ENCODE data around the gene CPSF7.
A peak's percentile ranks its signal among the peaks of the same experiment; 100 is the strongest.

CPSF7 gene

DNA sequence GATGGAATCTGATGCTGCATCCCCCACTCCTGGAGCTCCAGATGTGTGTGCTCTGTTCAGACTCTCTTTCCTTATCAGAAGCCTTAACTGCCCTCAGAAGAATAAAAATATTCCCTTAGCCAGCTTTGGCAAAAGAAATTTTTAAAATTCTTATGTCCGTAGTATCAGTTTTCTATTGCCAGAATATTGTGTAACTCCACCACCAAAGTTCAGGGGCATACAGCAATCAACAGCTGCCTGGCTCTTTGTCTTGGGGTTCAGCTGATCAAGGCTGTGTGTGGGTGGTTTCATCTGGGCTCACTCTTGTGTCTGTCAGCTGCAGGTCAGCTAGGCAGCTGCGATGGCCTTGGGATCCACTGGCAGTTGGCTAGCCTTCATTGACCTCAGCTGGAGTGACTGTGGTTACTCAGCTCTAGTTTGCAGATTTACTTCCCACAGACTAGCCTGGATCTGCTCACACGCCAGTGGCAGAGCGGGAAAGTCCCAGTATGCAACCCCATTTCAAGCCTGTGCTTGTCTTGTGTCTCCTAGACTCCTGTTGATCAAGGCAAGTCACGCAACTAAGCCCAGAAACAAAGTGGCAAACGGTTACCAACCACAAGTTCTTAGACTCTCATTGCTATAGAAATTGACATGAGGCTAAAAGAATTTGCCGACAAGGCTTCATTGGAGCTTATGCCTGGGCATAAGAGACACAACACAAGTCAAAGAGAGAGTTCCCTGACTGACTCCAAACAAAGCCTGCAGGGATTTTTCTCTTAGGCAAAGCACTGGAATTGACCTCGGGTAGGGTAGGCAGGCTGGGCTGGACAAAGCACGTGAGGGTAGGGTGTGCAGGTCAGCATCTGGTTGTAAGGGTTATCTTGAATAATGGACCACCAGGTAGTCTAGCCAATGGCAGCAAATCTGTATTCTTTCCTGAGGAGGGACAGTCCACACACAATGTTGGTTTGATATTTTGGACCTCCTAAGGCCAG lies 60.1 kb downstream of the CPSF7 start:
- Histone ChIP-seq H3K18ac (ENCODE audit: low read depth in 1 of 2, low read length in 2 of 2) (no peak overlapping the region), H4K91ac (ENCODE audit: low read length) (no peak overlapping the region), H3K4me1 (ENCODE audit: control insufficient read depth, insufficient read depth, low read depth, low read length) (peaks cover 4% of the 10 kb centered on the region), H3K14ac (ENCODE audit: low read length in 2 of 2) (no peak overlapping the region), H3K79me1 (replicated peaks; ENCODE audit: low read length, poor library complexity, severe bottlenecking) (peaks cover 15% of the 10 kb centered on the region), H3K4ac (ENCODE audit: low read depth in 1 of 2, low read length in 2 of 2) (no peak overlapping the region), H3K9ac (ENCODE audit: low read length) (peak overlapping the region; percentile 57), H3K36me3 (ENCODE audit: control insufficient read depth in 1 of 2, insufficient read depth in 2 of 2, low read depth in 1 of 2, low read length in 2 of 2) (peaks cover 42 to 66% of the 10 kb centered on the region in 2 experiments), H2BK12ac (ENCODE audit: low read length in 2 of 2) (no peak overlapping the region), H4K8ac (ENCODE audit: low read length) (no peak overlapping the region), H2BK5ac (ENCODE audit: low read depth, low read length, poor library complexity, severe bottlenecking) (no peak overlapping the region), H2BK120ac (ENCODE audit: low read depth, low read length) (no peak overlapping the region), H2BK15ac (ENCODE audit: low read depth, poor library complexity, severe bottlenecking) (no peak overlapping the region), H2AFZ (ENCODE audit: low read depth, low read length) (no peak overlapping the region), H3K4me2 (ENCODE audit: low read length, poor library complexity, severe bottlenecking) (no peak overlapping the region), H3K4me3 (ENCODE audit: insufficient read depth in 1 of 2, low read depth in 1 of 2, low read length in 2 of 2) (peak overlapping the region in 1 of 2 experiments; percentile 24), H3K27ac (ENCODE audit: low read length, poor library complexity, severe bottlenecking) (peak overlapping the region; percentile 4), H3K23ac (ENCODE audit: low read length in 2 of 2) (no peak overlapping the region), H2AK5ac (ENCODE audit: low read length, severe bottlenecking) (no peak overlapping the region), H3K9me3 (ENCODE audit: control insufficient read depth, low read length) (no peaks in the 10 kb centered on the region), H3K27me3 (ENCODE audit: control insufficient read depth in 1 of 2, insufficient read depth in 1 of 2, low read length in 2 of 2) (no peaks in the 10 kb centered on the region)
- peak; percentile 63 for DNase-seq
- 98% methylated on average over 9 of the region's 9 CpGs for WGBS

DNA sequence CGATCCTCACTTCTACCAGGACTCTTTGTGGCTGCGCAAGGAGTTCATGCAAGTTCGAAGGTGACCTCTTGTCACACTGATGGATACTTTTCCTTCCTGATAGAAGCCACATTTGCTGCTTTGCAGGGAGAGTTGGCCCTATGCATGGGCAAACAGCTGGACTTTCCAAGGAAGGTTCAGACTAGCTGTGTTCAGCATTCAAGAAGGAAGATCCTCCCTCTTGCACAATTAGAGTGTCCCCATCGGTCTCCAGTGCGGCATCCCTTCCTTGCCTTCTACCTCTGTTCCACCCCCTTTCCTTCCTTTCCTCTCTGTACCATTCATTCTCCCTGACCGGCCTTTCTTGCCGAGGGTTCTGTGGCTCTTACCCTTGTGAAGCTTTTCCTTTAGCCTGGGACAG lies 61.1 kb downstream of the CPSF7 start:
- Histone ChIP-seq H3K4me1 (ENCODE audit: control insufficient read depth, insufficient read depth, low read depth, low read length) (peaks cover 4% of the 10 kb centered on the region), H3K4me3 (ENCODE audit: insufficient read depth in 1 of 2, low read depth in 1 of 2, low read length in 2 of 2) (peak overlapping the region in 1 of 2 experiments; percentile 24), H4K91ac (ENCODE audit: low read length) (no peak overlapping the region), H3K9me3 (ENCODE audit: control insufficient read depth, low read length) (no peaks in the 10 kb centered on the region), H2BK12ac (ENCODE audit: low read length in 2 of 2) (no peak overlapping the region), H3K36me3 (ENCODE audit: control insufficient read depth in 1 of 2, insufficient read depth in 2 of 2, low read depth in 1 of 2, low read length in 2 of 2) (peaks cover 46 to 70% of the 10 kb centered on the region in 2 experiments), H2BK120ac (ENCODE audit: low read depth, low read length) (no peak overlapping the region), H3K9ac (ENCODE audit: low read length) (peak overlapping the region; percentile 47), H3K18ac (ENCODE audit: low read depth in 1 of 2, low read length in 2 of 2) (no peak overlapping the region), H3K14ac (ENCODE audit: low read length in 2 of 2) (no peak overlapping the region), H2BK5ac (ENCODE audit: low read depth, low read length, poor library complexity, severe bottlenecking) (no peak overlapping the region), H3K4me2 (ENCODE audit: low read length, poor library complexity, severe bottlenecking) (no peak overlapping the region), H4K8ac (ENCODE audit: low read length) (no peak overlapping the region), H2AFZ (ENCODE audit: low read depth, low read length) (no peak overlapping the region), H3K27ac (ENCODE audit: low read length, poor library complexity, severe bottlenecking) (no peak overlapping the region), H2AK5ac (ENCODE audit: low read length, severe bottlenecking) (no peak overlapping the region), H3K27me3 (ENCODE audit: control insufficient read depth in 1 of 2, insufficient read depth in 1 of 2, low read length in 2 of 2) (no peaks in the 10 kb centered on the region), H3K23ac (ENCODE audit: low read length in 2 of 2) (no peak overlapping the region), H2BK15ac (ENCODE audit: low read depth, poor library complexity, severe bottlenecking) (no peak overlapping the region), H3K4ac (ENCODE audit: low read depth in 1 of 2, low read length in 2 of 2) (no peak overlapping the region), H3K79me1 (replicated peaks; ENCODE audit: low read length, poor library complexity, severe bottlenecking) (peaks cover 22% of the 10 kb centered on the region)
- WGBS = 96% methylated on average over 7 of the region's 7 CpGs
- DNase-seq = no peak

DNA sequence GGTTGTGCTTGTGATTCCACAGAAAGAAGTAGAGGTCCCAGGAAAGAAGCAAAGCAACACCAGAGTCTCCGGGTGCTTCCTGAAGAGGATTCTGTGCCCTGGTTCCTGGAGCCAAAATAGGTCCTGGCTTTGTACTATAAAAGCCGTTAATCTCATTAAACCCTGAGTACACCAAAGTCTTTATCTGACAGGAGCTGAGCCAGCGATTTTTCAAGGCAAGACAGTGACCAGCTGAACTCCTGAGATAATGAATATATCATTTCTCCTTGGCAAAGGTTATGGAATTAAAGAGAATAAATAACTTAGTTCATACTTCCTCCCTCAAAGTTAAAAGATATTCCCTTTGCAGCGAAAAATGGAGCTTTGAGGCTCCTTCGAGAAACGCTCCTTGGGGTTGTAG lies 62.4 kb downstream of the CPSF7 start:
- no peak overlapping the region for H4K8ac ChIP-seq (ENCODE audit: low read length)
- no peak overlapping the region for H2AK5ac ChIP-seq (ENCODE audit: low read length, severe bottlenecking)
- no peaks in the 10 kb centered on the region for H3K9me3 ChIP-seq (ENCODE audit: control insufficient read depth, low read length)
- no peak overlapping the region for H2BK5ac ChIP-seq (ENCODE audit: low read depth, low read length, poor library complexity, severe bottlenecking)
- WGBS = 98% methylated on average over 2 of the region's 6 CpGs
- H3K4me1 ChIP-seq (ENCODE audit: control insufficient read depth, insufficient read depth, low read depth, low read length) = peaks cover 4% of the 10 kb centered on the region
- no peak overlapping the region for H2BK120ac ChIP-seq (ENCODE audit: low read depth, low read length)
- no peak overlapping the region for H3K9ac ChIP-seq (ENCODE audit: low read length)
- H3K4me3 ChIP-seq (ENCODE audit: insufficient read depth in 1 of 2, low read depth in 1 of 2, low read length in 2 of 2) = no peak overlapping the region
- no peaks in the 10 kb centered on the region for H3K27me3 ChIP-seq (ENCODE audit: control insufficient read depth in 1 of 2, insufficient read depth in 1 of 2, low read length in 2 of 2)
- H3K79me1 ChIP-seq (replicated peaks; ENCODE audit: low read length, poor library complexity, severe bottlenecking) = peaks cover 20% of the 10 kb centered on the region
- H3K14ac ChIP-seq (ENCODE audit: low read length in 2 of 2) = no peak overlapping the region
- H2BK12ac ChIP-seq (ENCODE audit: low read length in 2 of 2) = no peak overlapping the region
- no peak for DNase-seq
- no peak overlapping the region for H2AFZ ChIP-seq (ENCODE audit: low read depth, low read length)
- H3K18ac ChIP-seq (ENCODE audit: low read depth in 1 of 2, low read length in 2 of 2) = no peak overlapping the region
- H4K91ac ChIP-seq (ENCODE audit: low read length) = no peak overlapping the region
- H2BK15ac ChIP-seq (ENCODE audit: low read depth, poor library complexity, severe bottlenecking) = no peak overlapping the region
- H3K27ac ChIP-seq (ENCODE audit: low read length, poor library complexity, severe bottlenecking) = no peak overlapping the region
- no peak overlapping the region for H3K4ac ChIP-seq (ENCODE audit: low read depth in 1 of 2, low read length in 2 of 2)
- no peak overlapping the region for H3K23ac ChIP-seq (ENCODE audit: low read length in 2 of 2)
- H3K4me2 ChIP-seq (ENCODE audit: low read length, poor library complexity, severe bottlenecking) = no peak overlapping the region
- peaks cover 46 to 67% of the 10 kb centered on the region in 2 experiments for H3K36me3 ChIP-seq (ENCODE audit: control insufficient read depth in 1 of 2, insufficient read depth in 2 of 2, low read depth in 1 of 2, low read length in 2 of 2)

DNA sequence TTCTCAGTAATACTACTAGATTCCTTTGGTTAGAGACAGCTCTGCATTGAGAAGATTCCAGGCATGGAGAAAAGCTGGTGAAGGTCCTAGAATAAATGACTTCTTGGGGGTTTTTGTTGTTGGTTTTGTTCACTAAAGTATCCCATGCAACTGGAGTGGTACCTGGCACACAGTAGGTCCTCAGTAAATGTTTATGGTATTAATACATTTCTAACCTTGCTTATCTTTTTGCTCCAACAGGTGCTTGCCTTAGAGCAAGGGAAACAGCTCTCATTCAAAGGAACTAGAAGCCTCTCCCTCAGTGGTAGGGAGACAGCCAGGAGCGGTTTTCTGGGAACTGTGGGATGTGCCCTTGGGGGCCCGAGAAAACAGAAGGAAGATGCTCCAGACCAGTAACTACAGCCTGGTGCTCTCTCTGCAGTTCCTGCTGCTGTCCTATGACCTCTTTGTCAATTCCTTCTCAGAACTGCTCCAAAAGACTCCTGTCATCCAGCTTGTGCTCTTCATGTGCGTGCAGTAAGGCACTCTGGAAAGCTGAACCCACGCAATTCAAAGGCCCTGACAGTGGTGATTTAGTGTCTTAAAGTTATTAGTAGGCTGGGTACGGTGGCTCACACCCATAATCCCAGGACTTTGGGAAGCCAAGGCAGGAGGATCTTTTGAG lies 65.6 kb downstream of the CPSF7 start:
- Histone ChIP-seq H3K4me1 (ENCODE audit: control insufficient read depth, insufficient read depth, low read depth, low read length) (peaks cover 3% of the 10 kb centered on the region), H3K79me1 (replicated peaks; ENCODE audit: low read length, poor library complexity, severe bottlenecking) (peaks cover 33% of the 10 kb centered on the region), H2BK12ac (ENCODE audit: low read length in 2 of 2) (no peak overlapping the region), H2AFZ (ENCODE audit: low read depth, low read length) (no peak overlapping the region), H3K27me3 (ENCODE audit: control insufficient read depth in 1 of 2, insufficient read depth in 1 of 2, low read length in 2 of 2) (no peaks in the 10 kb centered on the region), H3K4ac (ENCODE audit: low read depth in 1 of 2, low read length in 2 of 2) (no peak overlapping the region), H2BK120ac (ENCODE audit: low read depth, low read length) (no peak overlapping the region), H3K9me3 (ENCODE audit: control insufficient read depth, low read length) (no peaks in the 10 kb centered on the region), H3K4me3 (ENCODE audit: insufficient read depth in 1 of 2, low read depth in 1 of 2, low read length in 2 of 2) (peak overlapping the region in 1 of 2 experiments; percentile 93), H3K9ac (ENCODE audit: low read length) (peak overlapping the region; percentile 7), H3K23ac (ENCODE audit: low read length in 2 of 2) (peak overlapping the region in 1 of 2 experiments; percentile 9), H3K4me2 (ENCODE audit: low read length, poor library complexity, severe bottlenecking) (no peak overlapping the region), H2AK5ac (ENCODE audit: low read length, severe bottlenecking) (no peak overlapping the region), H3K14ac (ENCODE audit: low read length in 2 of 2) (no peak overlapping the region), H3K18ac (ENCODE audit: low read depth in 1 of 2, low read length in 2 of 2) (no peak overlapping the region), H2BK15ac (ENCODE audit: low read depth, poor library complexity, severe bottlenecking) (no peak overlapping the region), H4K91ac (ENCODE audit: low read length) (no peak overlapping the region), H3K27ac (ENCODE audit: low read length, poor library complexity, severe bottlenecking) (no peak overlapping the region), H3K36me3 (ENCODE audit: control insufficient read depth in 1 of 2, insufficient read depth in 2 of 2, low read depth in 1 of 2, low read length in 2 of 2) (peaks cover 31 to 58% of the 10 kb centered on the region in 2 experiments), H4K8ac (ENCODE audit: low read length) (no peak overlapping the region), H2BK5ac (ENCODE audit: low read depth, low read length, poor library complexity, severe bottlenecking) (no peak overlapping the region)
- WGBS = 98% methylated on average over 5 of the region's 5 CpGs
- no peak for DNase-seq

All from mesenchymal stem cell (in vitro differentiated cells and primary cell).